Stimulated activated effector memory CD8-positive, alpha-beta T cell treated with anti-CD3 and anti-CD28 coated beads, Interleukin-12 subunit alpha, Interleukin-12 subunit beta, amount 100 ng/mL, for 72 hours (primary cell): ENCODE measurements around the gene ENTPD8.

Experiments used
- ATAC-seq: fragments of 150-1000 bp; cut with Tn5 transposase; 2 replicates; pipeline ENCODE4 v1.10.0; 2021
- DNase-seq, 2 donors: peaks; one replicate each; pipeline ENCODE4 v3.0.0; 2021 to 2022; ENCODE audit warnings: low spot score in 2 of 2
- H3K27ac Mint-ChIP-seq: one replicate; pipeline ENCODE4 v1.8.0; 2022; ENCODE audit warnings: mild to moderate bottlenecking, mixed read lengths
- H3K36me3 Mint-ChIP-seq: one replicate; pipeline ENCODE4 v1.8.0; 2022; ENCODE audit warnings: mild to moderate bottlenecking, mixed read lengths
- H3K4me1 Mint-ChIP-seq: one replicate; pipeline ENCODE4 v1.8.0; 2022; ENCODE audit warnings: mixed read lengths
- H3K4me3 Mint-ChIP-seq: one replicate; pipeline ENCODE4 v1.8.0; 2022; ENCODE audit warnings: mild to moderate bottlenecking, mixed read lengths
- H3K9me3 Mint-ChIP-seq: one replicate; pipeline ENCODE4 v1.8.0; 2022; ENCODE audit warnings: mixed read lengths

ENTPD8 gene

GRCh38 chr9:137433916-137434431 is 7.2 kb downstream of the ENTPD8 start:
- Mint-ChIP-seq H3K27ac (no peak overlapping the region), H3K36me3 (no peaks in the 10 kb centered on the region), H3K9me3 (no peaks in the 10 kb centered on the region), H3K4me1 (no peaks in the 10 kb centered on the region), H3K4me3 (no peak overlapping the region)
- no peak for DNase-seq
- ATAC-seq, result no peak

GRCh38 chr9:137433349-137433915 is 7.7 kb downstream of the ENTPD8 start:
- Mint-ChIP-seq H3K36me3 (no peaks in the 10 kb centered on the region), H3K4me1 (no peaks in the 10 kb centered on the region), H3K4me3 (no peak overlapping the region), H3K9me3 (no peaks in the 10 kb centered on the region), H3K27ac (no peak overlapping the region)
- DNase-seq (no peak), ATAC-seq (no peak)

DNA sequence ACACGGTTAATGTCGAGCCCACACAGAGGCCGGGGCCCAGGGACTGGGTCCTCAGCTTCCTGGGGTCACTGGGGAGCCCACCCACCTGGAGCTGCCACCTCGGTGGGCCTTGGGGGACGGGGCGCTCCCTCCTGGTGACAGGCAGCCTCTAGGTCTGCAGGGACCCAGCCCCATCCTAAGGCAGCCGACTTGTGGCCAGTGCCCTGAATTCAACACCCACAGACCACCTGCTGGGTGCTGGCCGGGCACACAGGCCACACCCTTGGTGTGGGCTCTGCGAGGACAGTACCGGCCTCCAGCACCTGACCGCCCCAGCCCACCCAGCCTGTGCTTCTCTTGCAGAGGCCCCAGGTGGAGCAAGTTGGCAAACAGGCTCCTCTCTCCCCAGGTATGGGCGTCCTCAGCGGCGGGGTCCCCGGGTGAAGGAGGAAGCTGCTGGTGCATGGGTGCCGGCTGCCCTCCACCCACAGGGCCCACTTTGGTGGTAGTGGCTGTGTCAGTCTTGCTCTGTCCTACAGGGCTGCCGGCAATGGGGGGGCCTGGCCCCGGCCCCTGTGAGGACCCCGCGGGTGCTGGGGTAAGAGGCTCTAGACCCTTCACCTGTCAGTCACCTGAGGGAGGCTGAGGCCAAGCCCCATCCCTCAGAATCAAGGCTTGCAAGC is 8.3 kb downstream of the ENTPD8 start:
- Mint-ChIP-seq H3K4me1 (no peaks in the 10 kb centered on the region), H3K27ac (no peak overlapping the region), H3K4me3 (no peak overlapping the region), H3K9me3 (no peaks in the 10 kb centered on the region), H3K36me3 (no peaks in the 10 kb centered on the region)
- DNase-seq (no peak), ATAC-seq (no peak)

- no peak for ATAC-seq
- Mint-ChIP-seq H3K4me1 (no peaks in the 10 kb centered on the region), H3K4me3 (no peak overlapping the region), H3K27ac (no peak overlapping the region), H3K36me3 (no peaks in the 10 kb centered on the region), H3K9me3 (no peaks in the 10 kb centered on the region)
- DNase-seq, result no peak
Observed at GRCh38 chr9:137431416-137431931, 9.7 kb downstream of the ENTPD8 start.

GRCh38 chr9:137430723-137431415 is 10.3 kb downstream of the ENTPD8 start:
- ATAC-seq (no peak), DNase-seq (no peak)
- no peaks in the 10 kb centered on the region for H3K36me3 Mint-ChIP-seq
- no peaks in the 10 kb centered on the region for H3K4me1 Mint-ChIP-seq
- no peak overlapping the region for H3K27ac Mint-ChIP-seq
- no peak overlapping the region for H3K4me3 Mint-ChIP-seq
- H3K9me3 Mint-ChIP-seq, result no peaks in the 10 kb centered on the region

DNA sequence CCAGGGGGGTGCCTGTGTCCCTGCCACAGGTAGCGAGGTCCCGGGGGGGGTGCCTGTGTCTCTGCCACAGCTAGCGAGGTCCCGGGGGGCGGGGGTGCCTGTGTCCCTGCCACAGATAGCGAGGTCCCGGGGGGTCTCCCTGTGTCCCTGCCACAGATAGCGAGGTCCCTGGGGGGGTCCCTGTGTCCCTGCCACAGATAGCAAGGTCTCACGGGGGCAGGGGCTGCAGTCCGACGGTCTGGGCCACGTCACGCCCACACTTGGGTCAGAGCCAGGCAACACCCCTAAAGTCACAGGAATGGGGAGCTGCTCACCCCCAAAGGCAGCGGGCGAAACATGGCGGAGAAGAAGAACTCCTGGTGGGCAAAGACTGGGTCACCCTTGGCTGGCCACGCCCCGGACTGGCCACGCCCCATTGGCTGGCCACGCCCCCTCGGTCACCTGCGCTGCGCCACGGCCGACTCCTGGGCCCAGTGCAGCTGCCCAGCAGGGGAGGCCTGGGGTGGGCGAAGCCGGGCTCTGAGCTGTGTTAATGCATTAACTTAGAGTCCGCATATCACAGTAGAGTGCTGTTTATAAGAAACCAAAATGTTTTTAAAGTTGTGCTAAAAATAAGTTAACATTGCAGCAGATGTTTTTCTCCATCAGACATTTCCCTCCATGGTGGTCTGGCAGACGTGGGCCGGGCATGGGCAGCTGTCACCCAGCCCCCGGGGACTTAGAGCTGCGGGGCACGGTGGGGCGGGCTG is 11.0 kb downstream of the ENTPD8 start:
- no peak for ATAC-seq

GRCh38 chr9:137429546-137429890 is 11.6 kb downstream of the ENTPD8 start:
- Mint-ChIP-seq H3K4me3 (no peak overlapping the region), H3K4me1 (peaks cover 4% of the 10 kb centered on the region), H3K9me3 (no peaks in the 10 kb centered on the region), H3K27ac (no peak overlapping the region), H3K36me3 (no peaks in the 10 kb centered on the region)
- DNase-seq, result no peak
- ATAC-seq, result no peak

More for the DNA sequence above, 11.0 kb downstream of the ENTPD8 start:
- DNase-seq, result no peak
- Mint-ChIP-seq H3K36me3 (no peaks in the 10 kb centered on the region), H3K4me3 (no peak overlapping the region), H3K27ac (no peak overlapping the region), H3K4me1 (no peaks in the 10 kb centered on the region), H3K9me3 (no peaks in the 10 kb centered on the region)

- Mint-ChIP-seq H3K36me3 (no peaks in the 10 kb centered on the region), H3K9me3 (no peaks in the 10 kb centered on the region), H3K4me3 (no peak overlapping the region), H3K27ac (no peak overlapping the region), H3K4me1 (peaks cover 6% of the 10 kb centered on the region)
- ATAC-seq (no peak), DNase-seq (no peak)
Observed at GRCh38 chr9:137428841-137429545, 12.2 kb downstream of the ENTPD8 start.

DNA sequence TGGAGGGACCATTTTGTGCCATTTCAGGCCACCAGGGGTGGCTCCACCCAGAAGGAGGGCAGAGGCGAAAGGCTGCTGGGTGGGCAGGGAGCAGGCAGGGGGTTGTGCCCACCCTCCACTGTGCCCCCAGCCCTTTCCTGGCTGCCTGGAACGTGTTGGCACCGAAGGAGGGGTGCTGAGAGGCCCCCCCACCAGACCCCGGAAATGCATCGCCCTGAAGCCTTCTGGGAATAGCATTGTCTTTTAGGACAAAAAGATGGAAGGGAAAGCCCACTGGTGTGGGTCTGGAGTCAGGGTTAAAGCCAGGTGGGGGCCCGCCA is 12.9 kb downstream of the ENTPD8 start:
- ATAC-seq (no peak), DNase-seq (no peak)
- Mint-ChIP-seq H3K9me3 (no peaks in the 10 kb centered on the region), H3K36me3 (no peaks in the 10 kb centered on the region), H3K4me1 (peaks cover 6% of the 10 kb centered on the region), H3K27ac (no peak overlapping the region), H3K4me3 (no peak overlapping the region)

DNA sequence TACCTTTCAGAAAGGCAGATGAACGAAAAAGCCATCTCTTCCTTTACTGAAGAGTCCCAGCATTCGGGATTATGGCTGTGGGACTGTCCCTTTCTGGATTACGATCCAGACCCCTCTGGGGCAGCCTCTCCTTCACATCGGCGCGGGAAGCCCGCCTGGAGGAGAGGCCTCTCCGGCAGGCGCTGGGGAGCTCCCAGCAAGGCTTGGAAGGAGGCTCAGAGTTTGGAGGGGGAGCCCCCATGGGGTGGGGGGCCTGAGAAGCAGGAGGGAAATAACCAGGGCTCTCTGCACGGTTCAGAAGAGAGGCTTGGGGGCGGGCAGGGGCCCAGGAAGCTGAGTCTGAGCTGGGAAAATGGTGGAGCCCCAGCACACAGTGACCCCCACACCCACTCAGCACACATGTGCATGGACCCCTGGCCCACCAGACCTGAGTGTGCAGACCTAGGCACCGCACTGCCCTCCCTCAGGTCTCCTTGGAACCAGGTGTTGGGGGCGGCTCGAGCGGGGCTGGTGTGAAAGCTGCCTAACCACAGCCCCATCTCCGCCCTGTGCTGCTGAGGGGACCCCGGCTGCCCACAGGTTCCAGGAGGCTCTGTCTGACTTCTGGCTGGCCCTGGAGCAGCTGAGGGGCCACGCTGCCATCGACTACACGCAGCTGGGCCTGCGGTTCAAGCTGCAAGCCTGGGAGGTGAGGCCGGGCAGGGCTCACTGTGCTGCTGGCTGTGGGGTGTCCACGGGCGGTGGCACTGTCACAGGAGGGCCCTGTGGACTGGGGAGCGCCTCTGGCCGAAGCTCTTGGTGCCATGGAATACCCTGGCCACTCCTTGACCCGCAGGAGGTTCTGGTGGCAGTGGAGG is 13.5 kb downstream of the ENTPD8 start:
- H3K4me1 Mint-ChIP-seq, result peaks cover 6% of the 10 kb centered on the region
- H3K9me3 Mint-ChIP-seq, result no peaks in the 10 kb centered on the region
- H3K4me3 Mint-ChIP-seq, result no peak overlapping the region
- H3K27ac Mint-ChIP-seq, result no peak overlapping the region
- ATAC-seq (no peak), DNase-seq (no peak)
- H3K36me3 Mint-ChIP-seq, result no peaks in the 10 kb centered on the region

DNA sequence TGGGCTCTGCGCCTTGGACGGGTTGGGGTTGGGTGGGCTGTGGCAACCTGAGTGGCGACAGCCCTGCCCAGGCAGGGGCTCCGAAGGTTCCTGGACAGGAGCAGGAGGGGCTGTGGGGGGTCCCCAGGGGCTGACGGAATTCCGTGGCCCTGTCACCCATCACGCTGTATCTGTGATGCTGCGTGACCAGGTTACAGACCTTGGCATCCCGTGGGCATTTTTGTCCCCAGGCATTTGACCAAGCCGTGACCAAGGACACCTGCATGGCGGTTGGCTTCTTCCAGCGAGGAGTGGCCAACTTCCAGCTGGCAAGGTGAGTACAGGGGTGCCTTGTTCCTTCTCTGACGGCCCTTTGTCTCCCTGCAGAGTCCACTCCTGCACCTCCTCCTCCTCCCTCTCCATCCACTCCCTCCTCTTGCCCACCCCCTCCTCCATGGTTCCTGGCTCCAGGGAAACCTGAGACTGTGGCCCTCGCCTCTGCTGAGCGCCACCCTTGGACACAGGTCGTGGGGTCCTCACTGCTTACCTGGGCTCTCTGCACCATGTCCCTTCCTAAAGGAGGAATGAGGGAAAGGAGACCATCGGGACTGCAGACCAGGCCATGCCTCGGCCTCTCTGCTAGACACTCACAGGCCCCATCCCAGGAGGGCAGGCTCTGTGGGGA is 15.0 kb downstream of the ENTPD8 start:
- no peak overlapping the region for H3K4me3 Mint-ChIP-seq
- no peak for DNase-seq
- ATAC-seq, result no peak
- no peaks in the 10 kb centered on the region for H3K36me3 Mint-ChIP-seq
- H3K9me3 Mint-ChIP-seq, result no peaks in the 10 kb centered on the region
- no peak overlapping the region for H3K27ac Mint-ChIP-seq
- peaks cover 12% of the 10 kb centered on the region for H3K4me1 Mint-ChIP-seq

GRCh38 chr9:137423514-137424291 is 17.5 kb downstream of the ENTPD8 start:
- ATAC-seq, result peak; percentile 67
- Mint-ChIP-seq H3K9me3 (no peaks in the 10 kb centered on the region), H3K27ac (no peak overlapping the region), H3K36me3 (no peaks in the 10 kb centered on the region), H3K4me3 (peak overlapping the region; percentile 75), H3K4me1 (peaks cover 12% of the 10 kb centered on the region)
- DNase-seq, result no peak
